ENCODE data around the gene PIGU.
A peak's percentile ranks its signal among the peaks of the same experiment; 100 is the strongest.
"Not testable (repeated sequence)": the region's sequence is repeated elsewhere in the genome, so short reads cannot be mapped to it uniquely, and the experiment has no call there.

The PIGU gene, protein sequence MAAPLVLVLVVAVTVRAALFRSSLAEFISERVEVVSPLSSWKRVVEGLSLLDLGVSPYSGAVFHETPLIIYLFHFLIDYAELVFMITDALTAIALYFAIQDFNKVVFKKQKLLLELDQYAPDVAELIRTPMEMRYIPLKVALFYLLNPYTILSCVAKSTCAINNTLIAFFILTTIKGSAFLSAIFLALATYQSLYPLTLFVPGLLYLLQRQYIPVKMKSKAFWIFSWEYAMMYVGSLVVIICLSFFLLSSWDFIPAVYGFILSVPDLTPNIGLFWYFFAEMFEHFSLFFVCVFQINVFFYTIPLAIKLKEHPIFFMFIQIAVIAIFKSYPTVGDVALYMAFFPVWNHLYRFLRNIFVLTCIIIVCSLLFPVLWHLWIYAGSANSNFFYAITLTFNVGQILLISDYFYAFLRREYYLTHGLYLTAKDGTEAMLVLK

GRCh38 chr20:34676642-34677373, at the start of gene PIGU:
Gene PIGU (minus strand): TSS chr20:34677092. CDS start chr20:34677085, 7 bp downstream.
- DNase-seq, result peak; percentile 97

DNA sequence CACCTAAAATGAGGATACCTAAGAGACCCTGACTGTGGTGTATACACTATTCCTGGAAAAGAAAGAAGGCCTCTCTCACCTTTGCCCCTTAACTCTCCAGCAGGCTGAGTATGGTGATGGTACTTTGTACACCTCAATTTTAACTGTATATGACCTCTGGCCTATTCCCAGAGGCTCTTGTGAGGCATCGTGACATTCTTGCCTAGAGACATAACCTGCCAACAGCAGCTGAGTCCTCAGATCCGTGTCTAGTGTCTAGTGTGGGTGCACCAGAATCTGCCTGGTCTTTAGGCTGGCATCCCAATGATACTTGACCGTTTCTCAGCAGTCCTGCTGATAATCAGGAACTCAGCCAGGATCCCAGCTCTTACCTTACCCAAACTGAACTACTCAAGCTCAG, 47.3 kb upstream of the PIGU start:
- no peak for DNase-seq

DNA sequence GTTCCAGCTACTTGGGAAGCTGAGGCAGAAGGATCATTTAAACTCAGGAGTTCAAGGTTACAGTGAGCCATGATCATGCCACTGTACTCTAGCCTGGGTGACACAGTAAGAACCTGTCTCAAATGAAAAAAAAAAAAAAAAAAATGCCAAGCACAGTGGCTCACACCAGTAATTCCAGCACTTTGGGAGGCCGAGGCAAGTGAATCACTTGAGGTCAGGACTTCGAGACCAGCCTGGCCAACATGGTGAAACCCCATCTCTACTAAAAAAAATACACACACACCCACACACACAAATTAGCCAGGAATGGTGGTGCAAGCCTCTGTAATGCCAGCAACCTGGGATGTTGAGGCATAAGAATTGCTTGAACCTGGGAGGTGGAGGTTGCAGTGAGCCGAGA, 45.7 kb upstream of the PIGU start:
- DNase-seq, result not testable (repeated sequence)

- no peak for DNase-seq
Observed at GRCh38 chr20:34720266-34720665, 43.4 kb upstream of the PIGU start.

DNA sequence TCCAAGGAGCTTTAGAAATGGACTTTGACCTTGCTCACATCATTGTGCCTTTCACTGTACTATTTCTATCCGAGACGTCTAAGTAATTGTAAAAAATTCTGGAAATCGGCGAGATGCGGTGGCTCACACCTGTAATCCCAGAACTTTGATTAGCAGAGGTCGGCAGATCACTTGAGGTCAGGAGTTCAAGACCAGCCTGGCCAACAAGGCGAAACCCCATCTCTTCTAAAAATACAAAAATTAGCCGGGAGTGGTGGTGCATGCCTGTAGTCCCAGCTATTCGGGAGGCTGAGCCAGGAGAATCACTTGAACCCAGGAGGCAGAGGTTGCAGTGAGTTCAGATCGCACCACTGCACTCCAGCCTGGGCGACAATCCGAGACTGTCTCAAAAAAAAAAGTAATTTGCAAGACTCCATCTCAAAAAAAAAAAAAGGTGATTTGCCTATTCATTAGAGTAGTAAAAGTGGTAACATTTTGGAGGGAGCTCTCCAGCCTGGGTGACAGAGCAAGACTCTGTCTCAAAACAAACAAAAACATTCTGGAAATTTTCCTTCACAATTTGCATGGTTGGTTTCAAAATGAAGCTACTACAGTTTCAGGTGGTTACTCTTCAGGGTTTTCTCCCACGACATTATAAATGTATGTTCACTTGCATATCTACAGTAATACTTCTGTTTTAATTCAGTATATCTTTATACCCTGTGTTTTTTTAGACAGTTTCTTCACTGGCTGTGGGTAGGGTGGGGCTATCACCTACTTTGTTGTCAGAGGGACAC, 42.5 kb upstream of the PIGU start:
- DNase-seq, result not testable (repeated sequence)

DNA sequence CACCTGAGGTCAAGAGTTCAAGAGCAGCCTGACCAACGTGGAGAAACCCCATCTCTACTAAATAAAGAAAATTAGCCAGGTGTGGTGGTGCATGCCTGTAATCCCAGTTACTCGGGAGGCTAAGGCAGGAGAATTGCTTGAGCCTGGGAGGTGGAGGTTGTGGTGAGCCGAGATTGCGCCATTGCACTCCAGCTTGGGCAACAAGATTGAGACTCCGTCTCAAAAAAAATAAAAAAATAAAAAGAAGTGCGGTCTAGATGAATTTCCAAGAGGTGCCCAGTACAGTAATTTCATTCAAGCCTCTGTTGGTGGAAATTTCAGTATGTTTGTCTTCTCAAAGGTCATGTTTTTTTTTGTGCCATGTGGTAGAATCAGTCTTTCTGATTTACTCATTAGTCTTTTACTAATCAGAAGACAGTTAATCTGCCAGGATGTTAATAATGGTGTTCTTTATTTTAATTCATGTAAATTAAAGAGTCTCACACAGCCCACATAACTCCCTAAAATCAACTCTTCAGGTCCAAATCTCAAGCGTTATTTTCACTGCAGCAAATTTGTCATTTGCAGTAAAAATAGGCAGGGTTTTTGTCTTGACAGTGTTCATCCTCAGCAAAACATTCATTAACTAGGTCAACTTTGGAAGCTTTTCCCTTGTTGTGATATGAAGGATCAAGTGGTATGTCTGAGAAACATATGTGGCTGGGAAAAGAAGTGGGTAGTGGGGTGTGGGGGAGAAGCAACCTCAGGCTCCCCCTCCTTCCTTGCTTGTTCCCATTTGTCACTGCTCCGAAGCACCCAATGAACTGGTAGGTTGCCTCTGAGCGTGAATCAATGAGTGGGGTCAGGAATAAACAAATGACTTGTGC, 40.6 kb upstream of the PIGU start:
- no peak for DNase-seq

DNA sequence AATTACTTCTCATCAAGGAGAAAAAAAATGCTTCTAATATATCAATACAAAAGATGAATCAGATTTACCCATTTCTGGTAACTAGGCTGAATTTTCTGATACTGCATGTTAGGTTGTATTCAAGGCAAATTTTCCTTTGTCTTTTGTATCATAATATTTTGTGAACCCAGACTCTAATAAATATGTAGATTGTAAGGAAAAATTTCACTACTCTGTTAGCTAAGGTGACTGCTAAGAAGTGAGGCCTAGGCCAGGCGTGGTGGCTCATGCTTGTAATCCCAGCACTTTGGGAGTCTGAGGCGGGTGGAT, 40.0 kb upstream of the PIGU start:
- no peak for DNase-seq

GRCh38 chr20:34715384-34715783, 38.5 kb upstream of the PIGU start:
- no peak for DNase-seq

DNA sequence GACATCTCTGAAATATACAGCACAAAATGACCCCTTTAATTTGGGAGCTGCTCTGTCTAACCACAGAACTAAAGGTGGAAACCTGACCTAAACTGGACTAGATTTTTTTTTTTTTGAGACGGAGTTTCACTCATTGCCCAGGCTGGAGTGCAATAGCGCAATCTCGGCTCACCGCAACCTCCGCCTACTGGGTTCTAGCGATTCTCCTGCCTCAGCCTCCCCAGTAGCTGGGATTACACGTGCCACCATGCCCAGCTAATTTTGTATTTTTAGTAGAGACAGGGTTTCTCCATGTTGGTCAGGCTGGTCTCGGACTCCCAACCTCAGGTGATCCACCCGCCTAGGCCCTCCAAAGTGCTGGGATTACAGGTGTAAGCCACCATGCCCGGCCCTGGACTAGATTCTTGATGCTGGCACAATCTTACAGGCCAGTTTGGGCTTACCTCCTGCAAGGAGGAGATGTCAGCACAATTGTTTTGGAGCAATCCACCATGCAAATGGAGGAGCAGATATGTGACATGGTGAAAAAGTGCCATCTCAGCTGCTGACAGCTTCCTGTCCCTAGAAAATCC, 37.1 kb upstream of the PIGU start:
- DNase-seq, result not testable (repeated sequence)

DNA sequence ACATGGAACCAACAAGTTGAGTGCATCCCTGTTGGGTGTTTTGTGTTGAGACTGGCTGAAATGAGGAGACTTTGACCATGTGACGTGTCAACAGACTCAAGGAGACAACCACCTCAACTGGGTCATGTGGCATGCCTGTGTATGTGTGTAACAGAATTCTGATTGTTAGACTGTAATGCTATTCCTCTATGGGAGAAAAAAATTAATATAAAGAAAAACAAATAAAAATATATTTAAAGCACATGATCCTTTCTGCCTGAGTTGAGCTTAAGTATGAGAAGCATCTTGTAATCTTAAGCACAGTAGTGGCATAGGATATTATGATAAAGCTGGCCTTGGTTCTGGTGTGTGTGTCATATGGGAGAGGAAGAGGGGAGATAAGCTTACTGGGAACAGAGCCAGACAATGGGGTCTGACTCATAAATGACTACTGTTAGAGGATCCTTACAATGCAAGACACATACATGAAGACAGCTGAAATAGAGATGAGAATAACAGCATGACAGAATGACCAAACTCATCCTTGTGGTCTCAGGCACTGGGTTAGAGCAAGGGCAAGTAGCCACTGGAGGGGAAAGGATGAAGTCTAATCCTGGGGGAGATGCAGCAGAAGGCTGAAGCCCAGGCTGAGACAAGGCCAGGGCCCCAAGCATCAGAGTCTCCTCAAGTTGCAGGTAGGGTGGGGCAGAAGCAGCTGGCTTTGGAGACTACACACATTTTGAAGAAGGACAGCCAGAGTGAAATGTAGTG, 36.5 kb upstream of the PIGU start:
- no peak for DNase-seq

- DNase-seq, result no peak
Observed at GRCh38 chr20:34712525-34713192, 35.8 kb upstream of the PIGU start.

DNA sequence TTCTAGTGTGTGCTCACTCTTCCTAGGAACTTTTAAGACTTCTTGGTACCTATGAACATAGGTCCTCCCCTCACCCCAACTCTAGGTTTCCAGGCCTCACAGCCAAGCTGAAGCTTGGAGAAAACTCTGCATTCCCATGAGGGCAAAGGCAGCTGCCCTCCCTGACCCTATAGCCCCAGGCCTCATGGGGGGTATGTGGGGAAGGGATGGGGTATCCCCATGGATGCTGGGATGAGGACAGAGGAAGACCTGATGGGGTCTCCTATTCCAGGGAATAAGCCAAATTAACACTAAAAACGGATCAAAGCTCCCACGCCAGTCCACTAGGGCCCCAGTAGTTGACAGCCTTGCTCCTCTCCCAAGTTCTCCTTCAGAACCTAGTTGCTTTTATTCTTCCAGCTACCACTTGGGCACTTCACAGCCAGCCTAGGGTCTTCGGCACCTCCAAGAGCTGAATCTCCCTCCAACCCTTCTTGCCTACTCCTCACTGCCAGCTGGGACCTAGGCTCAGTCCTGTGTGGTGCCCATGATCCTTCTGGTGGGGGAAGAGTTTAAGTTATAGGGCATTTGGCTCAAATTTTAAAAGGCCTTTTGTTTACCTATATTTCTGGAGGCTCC, 35.0 kb upstream of the PIGU start:
- no peak for DNase-seq

GRCh38 chr20:34710861-34711574, 34.1 kb upstream of the PIGU start:
- no peak for DNase-seq

DNA sequence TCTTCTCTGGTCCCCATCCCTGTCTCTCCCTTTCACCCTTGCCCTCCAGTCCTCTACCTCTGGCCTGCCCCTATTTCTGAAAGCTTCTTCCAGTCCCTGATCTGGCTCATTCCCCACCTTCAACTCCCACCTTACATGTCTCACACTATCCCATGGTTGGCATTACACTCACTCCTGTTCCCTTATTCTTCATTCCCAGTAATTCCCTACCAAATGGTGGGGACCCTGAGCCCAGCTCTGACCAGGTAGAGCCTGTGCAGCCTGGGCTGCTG, 33.6 kb upstream of the PIGU start:
- no peak for DNase-seq

DNA sequence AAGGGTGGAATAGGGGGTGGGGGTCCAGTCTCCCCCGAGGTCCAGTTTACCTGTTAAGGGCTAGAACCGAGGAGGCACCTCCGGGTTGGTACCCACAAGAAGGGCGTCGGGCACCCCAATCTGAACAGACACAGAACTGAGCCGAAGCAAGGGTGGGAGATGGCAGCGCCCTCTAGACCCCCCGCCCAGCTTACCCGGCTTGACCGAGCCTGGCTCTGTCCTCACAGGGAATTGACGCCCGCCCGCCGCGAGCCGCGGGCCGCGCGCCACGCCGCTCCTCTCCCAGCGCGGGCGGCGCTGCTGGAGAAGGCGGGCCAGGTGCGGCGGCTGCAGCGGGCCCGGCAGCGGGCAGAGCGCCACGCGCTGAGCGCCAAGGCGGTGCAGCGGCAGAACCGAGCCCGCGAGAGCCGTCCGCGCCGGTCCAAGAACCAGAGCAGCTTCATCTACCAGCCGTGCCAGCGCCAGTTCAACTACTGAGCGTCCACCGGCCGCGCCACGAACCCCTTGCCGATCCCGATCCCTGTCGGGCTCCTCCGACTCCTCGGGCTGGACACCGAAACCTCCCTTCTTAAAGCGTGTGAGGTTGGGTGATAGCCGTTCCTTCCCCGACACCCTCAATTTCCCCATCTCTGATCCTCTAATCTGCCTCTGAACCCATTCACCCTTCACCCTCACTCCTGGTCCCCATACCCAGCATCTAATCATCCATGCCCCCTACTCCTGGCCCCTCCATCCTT, 33.1 kb upstream of the PIGU start:
- DNase-seq, result peak; percentile 65

- peak; percentile 65 for DNase-seq
Observed at GRCh38 chr20:34709044-34709830, 32.3 kb upstream of the PIGU start.

GRCh38 chr20:34708621-34709043, 31.7 kb upstream of the PIGU start:
- peak; percentile 37 for DNase-seq

Data from GDM1 (cell line).